NCI-H2196 (cell line): ENCODE results near the gene LGALS3BP.
A peak's percentile ranks its signal among the peaks of the same experiment; 100 is the strongest.

Experiments used
- DNase-seq: peaks from one replicate; lab custom pipeline; 2025; ENCODE audit not compliant: unreplicated experiment; lab: John Stamatoyannopoulos, UW

Gene LGALS3BP

GRCh38 chr17:79014158-79014758 lies 34.5 kb upstream of the LGALS3BP start:
- DNase-seq = no peak

GRCh38 chr17:79012563-79013134 lies 32.9 kb upstream of the LGALS3BP start:
- DNase-seq = no peak

- DNase-seq = no peak
These were observed 31.9 kb upstream of the LGALS3BP start for GRCh38 chr17:79011451-79012147.

GRCh38 chr17:79010304-79010646 lies 30.6 kb upstream of the LGALS3BP start:
- DNase-seq = no peak

- DNase-seq = peak; percentile 91
These were observed 29.9 kb upstream of the LGALS3BP start, which contains the start of gene CANT1 for GRCh38 chr17:79009397-79010303. CANT1 (minus strand) TSS chr17:79009764; CDS start chr17:78997622, 12,142 bp downstream.

- no peak for DNase-seq
These were observed 29.1 kb upstream of the LGALS3BP start for GRCh38 chr17:79008666-79009387.

GRCh38 chr17:79007504-79008381 lies 28.0 kb upstream of the LGALS3BP start:
- DNase-seq = no peak

GRCh38 chr17:79006794-79007503 lies 27.2 kb upstream of the LGALS3BP start:
- DNase-seq = no peak

- no peak for DNase-seq
These were observed 26.3 kb upstream of the LGALS3BP start for GRCh38 chr17:79006046-79006445.

- DNase-seq = peak; percentile 95
These were observed 25.5 kb upstream of the LGALS3BP start for GRCh38 chr17:79005063-79005861.

GRCh38 chr17:79003661-79004411 lies 24.1 kb upstream of the LGALS3BP start:
- no peak for DNase-seq

GRCh38 chr17:79002796-79003593 lies 23.3 kb upstream of the LGALS3BP start:
- DNase-seq = no peak

GRCh38 chr17:79002291-79002690 lies 22.6 kb upstream of the LGALS3BP start:
- DNase-seq = no peak

GRCh38 chr17:79001190-79002020 lies 21.7 kb upstream of the LGALS3BP start:
- no peak for DNase-seq

GRCh38 chr17:79000396-79001189 lies 20.9 kb upstream of the LGALS3BP start:
- no peak for DNase-seq
